Caco-2 (cell line): ENCODE data around the gene VIT. TPM values are rescaled to one million over a fixed set of nuclear protein-coding genes. Genes with fewer than 3 reads are reported as not detected.

Source experiments
- BruUV-seq: library from RNA; stranded (reverse); fragments of 400-500 nt; replicated peaks from 2 replicates; lab custom pipeline; 2021; lab: Mats Ljungman, UMichigan
- CTCF ChIA-PET: fragments of 300-600 bp; sonication (Branson Sonifier 250); formaldehyde crosslinking; loops from one replicate; lab custom pipeline; 2022; ENCODE audit warnings: antibody characterized with exemption; lab: Charles Lee
- POLR2A ChIA-PET: fragments of 300-600 bp; sonication (Branson Sonifier 250); formaldehyde crosslinking; loops from one replicate; lab custom pipeline; 2022; ENCODE audit warnings: antibody characterized with exemption; lab: Charles Lee
- DNase-seq, 2 experiments: peaks; one replicate each; pipeline versions ENCODE4 v3.0.0 to v3.0.0-alpha.2; 2020 to 2022
- H3K27me3 ChIP-seq: replicated peaks from 2 replicates; pipeline ENCODE4 v1.6.0; 2011; ENCODE audit warnings: low read length; ENCODE audit not compliant: control insufficient read depth, insufficient read depth
- H3K36me3 ChIP-seq: 2 replicates; pipeline ENCODE4 v1.5.1; 2011; ENCODE audit warnings: low read length; ENCODE audit not compliant: control insufficient read depth, insufficient read depth
- H3K4me1 ChIP-seq: fragments of 250-450 bp; sonication (Bioruptor Pico); 2 replicates; pipeline ENCODE4 v1.5.1; 2020; ENCODE audit warnings: mild to moderate bottlenecking
- H3K4me3 ChIP-seq: 2 replicates; pipeline ENCODE4 v1.5.1; 2011; ENCODE audit warnings: low read depth, mild to moderate bottlenecking, control low read depth, low read length
- H3K9me3 ChIP-seq: fragments of 250-450 bp; sonication (Bioruptor Pico); 2 replicates; pipeline ENCODE4 v1.5.1; 2020; ENCODE audit warnings: mild to moderate bottlenecking, moderate library complexity
- H3K27ac Mint-ChIP-seq: one replicate; pipeline ENCODE4 v1.8.0; 2022; ENCODE audit warnings: mixed read lengths; ENCODE audit not compliant: unreplicated experiment
- H3K27me3 Mint-ChIP-seq: one replicate; pipeline ENCODE4 v1.8.0; 2022; ENCODE audit warnings: mixed read lengths; ENCODE audit not compliant: insufficient read depth, unreplicated experiment
- H3K36me3 Mint-ChIP-seq: one replicate; pipeline ENCODE4 v1.8.0; 2022; ENCODE audit warnings: mild to moderate bottlenecking, mixed read lengths; ENCODE audit not compliant: insufficient read depth, unreplicated experiment
- H3K4me1 Mint-ChIP-seq: one replicate; pipeline ENCODE4 v1.8.0; 2022; ENCODE audit warnings: low read depth, mixed read lengths; ENCODE audit not compliant: unreplicated experiment
- H3K4me3 Mint-ChIP-seq: one replicate; pipeline ENCODE4 v1.8.0; 2022; ENCODE audit warnings: mild to moderate bottlenecking, moderate library complexity, mixed read lengths; ENCODE audit not compliant: unreplicated experiment
- H3K9me3 Mint-ChIP-seq: one replicate; pipeline ENCODE4 v1.8.0; 2022; ENCODE audit warnings: mixed read lengths; ENCODE audit not compliant: unreplicated experiment
- CTCF ChIP-seq, 2 experiments: fragments of 200-600 bp in 1 of 2; IDR thresholded peaks; 1 replicate in 1 of 2; 2 replicates in 1 of 2; pipeline versions ENCODE4 v1.5.1 to v1.8.0; 2011 to 2022; ENCODE audit warnings: antibody characterized with exemption in 1 of 2, control low read depth in 1 of 2, inconsistent platforms in 1 of 2, low read depth in 1 of 2, low read length in 1 of 2, mild to moderate bottlenecking in 1 of 2, moderate library complexity in 1 of 2; ENCODE audit not compliant: insufficient read depth in 1 of 2, severe bottlenecking in 1 of 2, unreplicated experiment in 1 of 2
- intact Hi-C: fragments of 100-400 bp; cut with micrococcal nuclease; formaldehyde crosslinking; loops from one replicate; pipeline ENCODE4 v1.10.0; 2022; ENCODE audit not compliant: unreplicated experiment
- total RNA-seq: library from RNA; stranded (reverse); gene quantifications from 2 replicates; pipeline ENCODE4 v1.2.3, GENCODE V29; 2022

Gene VIT
- total RNA-seq, 1 experiment from 2014 or later: 1.2 TPM

- Histone ChIP-seq H3K9me3 (no peaks in the 10 kb centered on the region), H3K4me1 (no peaks in the 10 kb centered on the region), H3K4me3 (no peak overlapping the region), H3K27me3 (no peaks in the 10 kb centered on the region; the same call in 1 of the 2 replicates), H3K36me3 (no peaks in the 10 kb centered on the region)
- DNase-seq: no peak
- ChIA-PET POLR2A (no interaction called here), CTCF (no interaction called here)
- Mint-ChIP-seq H3K27ac (no peak overlapping the region), H3K9me3 (no peaks in the 10 kb centered on the region), H3K4me1 (peaks cover 4% of the 10 kb centered on the region), H3K36me3 (no peaks in the 10 kb centered on the region), H3K4me3 (no peak overlapping the region), H3K27me3 (peaks cover 9% of the 10 kb centered on the region)
- intact Hi-C loops: no loop called here
- no peak for TF ChIP-seq CTCF (IDR thresholded peaks at IDR 0.05; ENCODE audit: insufficient read depth in 1 of 2, low read depth in 1 of 2, low read length in 1 of 2, severe bottlenecking in 1 of 2, unreplicated experiment in 1 of 2)
- no TSS peak for BruUV-seq
Observed at GRCh38 chr2:36753706-36754221, 57.3 kb downstream of the VIT start.

- Histone ChIP-seq H3K4me1 (no peaks in the 10 kb centered on the region), H3K27me3 (no peaks in the 10 kb centered on the region), H3K36me3 (no peaks in the 10 kb centered on the region), H3K4me3 (no peak overlapping the region), H3K9me3 (no peaks in the 10 kb centered on the region)
- intact Hi-C loops: no loop called here
- H3K27ac Mint-ChIP-seq: no peak overlapping the region
- no TSS peak for BruUV-seq
- POLR2A ChIA-PET: no interaction called here
- H3K4me1 Mint-ChIP-seq: peaks cover 4% of the 10 kb centered on the region
- no peaks in the 10 kb centered on the region for H3K36me3 Mint-ChIP-seq
- no peak for DNase-seq
- peaks cover 6% of the 10 kb centered on the region for H3K27me3 Mint-ChIP-seq
- H3K9me3 Mint-ChIP-seq: no peaks in the 10 kb centered on the region
- CTCF ChIA-PET: no interaction called here
- no peak overlapping the region for H3K4me3 Mint-ChIP-seq
- no peak for TF ChIP-seq CTCF (IDR thresholded peaks at IDR 0.05; ENCODE audit: insufficient read depth in 1 of 2, low read depth in 1 of 2, low read length in 1 of 2, severe bottlenecking in 1 of 2, unreplicated experiment in 1 of 2)
Observed at GRCh38 chr2:36754578-36754977, 58.1 kb downstream of the VIT start.

- Mint-ChIP-seq H3K4me3 (no peak overlapping the region), H3K4me1 (peaks cover 4% of the 10 kb centered on the region), H3K27ac (no peak overlapping the region), H3K27me3 (peaks cover 3% of the 10 kb centered on the region), H3K9me3 (no peaks in the 10 kb centered on the region), H3K36me3 (no peaks in the 10 kb centered on the region)
- Histone ChIP-seq H3K4me1 (no peaks in the 10 kb centered on the region), H3K4me3 (no peak overlapping the region), H3K27me3 (no peaks in the 10 kb centered on the region), H3K36me3 (no peaks in the 10 kb centered on the region), H3K9me3 (no peaks in the 10 kb centered on the region)
- no TSS peak for BruUV-seq
- intact Hi-C loops: no loop called here
- CTCF ChIA-PET: no interaction called here
- TF ChIP-seq CTCF (IDR thresholded peaks at IDR 0.05; ENCODE audit: insufficient read depth in 1 of 2, low read depth in 1 of 2, low read length in 1 of 2, severe bottlenecking in 1 of 2, unreplicated experiment in 1 of 2): no peak
- no peak for DNase-seq
- POLR2A ChIA-PET: no interaction called here
Observed at GRCh38 chr2:36756438-36756837, 59.9 kb downstream of the VIT start.
